Ramos (cell line): ENCODE results near the gene LYL1.

ENCODE experiments used
- in situ Hi-C: fragments of 300-500 bp; cut with MboI; formaldehyde crosslinking; loops from one replicate; pipeline ENCODE4 v1.14.3; 2022; ENCODE audit warnings: low sequenced_read_pairs; ENCODE audit not compliant: unreplicated experiment

LYL1 gene

GRCh38 chr19:13110099-13110610 lies 7.5 kb upstream of the LYL1 start:
- in situ Hi-C loops, result no loop called here

- in situ Hi-C loops, result loop anchor here (5.0 kb wide), 1 partner anchor 43 kb away; the partner anchor contains the start of genes IER2 and STX10
Observed at GRCh38 chr19:13109361-13110098, 6.9 kb upstream of the LYL1 start.

DNA sequence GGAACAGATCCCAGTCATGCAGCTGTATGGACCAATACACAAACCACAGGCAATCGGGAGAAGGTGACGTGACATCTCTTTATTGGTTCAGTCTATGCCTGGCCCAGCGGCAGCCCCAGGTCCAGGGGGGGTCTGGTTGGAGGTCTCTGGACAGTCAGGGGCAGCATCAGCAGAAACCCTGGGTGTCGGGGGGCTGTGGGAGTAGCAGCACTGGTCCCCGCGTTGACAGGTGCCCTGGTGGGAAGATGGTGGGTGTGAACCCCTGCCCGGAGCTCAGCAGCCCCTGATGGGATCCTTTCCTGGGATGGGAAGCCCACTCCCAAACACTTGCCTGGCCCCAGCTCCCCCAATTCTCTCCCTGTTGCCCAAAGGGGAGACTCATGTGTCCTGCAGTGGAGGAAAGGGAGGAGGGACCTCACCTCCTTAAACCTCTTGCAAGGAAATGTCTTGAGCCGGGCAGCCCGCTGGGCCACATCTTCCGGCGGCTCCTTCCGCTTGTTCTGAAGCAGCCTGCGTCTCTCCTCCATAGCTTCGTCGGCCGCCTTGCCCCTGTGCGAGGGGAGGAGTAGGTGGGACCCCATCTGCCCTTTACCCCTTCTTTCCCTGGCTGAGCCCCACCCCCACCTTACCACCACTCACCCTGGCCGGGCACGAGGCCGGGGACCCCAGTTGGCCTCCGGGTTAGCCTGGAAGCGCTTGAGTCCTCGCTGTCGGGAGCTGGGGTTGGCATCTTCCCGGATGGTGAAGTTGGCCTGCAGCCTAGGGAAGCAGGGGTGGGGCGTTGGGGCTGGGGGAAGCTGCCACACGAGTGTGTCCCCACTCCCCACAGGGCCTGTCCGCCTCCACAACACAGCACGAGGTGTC lies 2.4 kb upstream of the LYL1 start:
- in situ Hi-C loops, result loop anchor here (5.0 kb wide), 1 partner anchor 47 kb away; the partner anchor contains the start of genes IER2 and STX10

DNA sequence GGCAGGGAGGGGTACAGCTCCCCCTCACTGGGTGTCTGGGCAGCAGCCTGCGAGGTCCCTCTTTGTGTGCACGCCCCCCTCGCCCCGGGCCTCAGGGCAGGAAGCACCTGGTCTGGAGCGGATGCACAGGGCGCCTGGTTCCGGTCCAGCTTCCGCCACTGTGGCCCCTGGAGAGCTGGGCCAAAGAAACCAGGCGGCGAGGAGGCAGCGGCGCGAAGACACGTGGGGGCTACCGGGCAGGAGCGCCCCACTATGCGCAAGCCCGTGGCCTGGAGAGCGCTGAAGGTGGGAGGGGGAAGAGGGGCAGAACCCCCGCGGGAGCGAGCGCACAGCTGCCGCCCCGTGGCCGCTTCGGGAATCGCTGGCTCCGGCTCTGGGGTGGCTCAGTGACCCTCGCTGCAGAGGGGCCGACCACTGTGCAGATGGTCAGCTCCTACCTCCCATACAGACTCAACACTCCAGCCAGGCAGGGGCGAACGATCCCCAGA lies 1.7 kb upstream of the LYL1 start:
- in situ Hi-C loops, result no loop called here

GRCh38 chr19:13103581-13104359 lies 1.1 kb upstream of the LYL1 start:
- in situ Hi-C loops, result no loop called here

DNA sequence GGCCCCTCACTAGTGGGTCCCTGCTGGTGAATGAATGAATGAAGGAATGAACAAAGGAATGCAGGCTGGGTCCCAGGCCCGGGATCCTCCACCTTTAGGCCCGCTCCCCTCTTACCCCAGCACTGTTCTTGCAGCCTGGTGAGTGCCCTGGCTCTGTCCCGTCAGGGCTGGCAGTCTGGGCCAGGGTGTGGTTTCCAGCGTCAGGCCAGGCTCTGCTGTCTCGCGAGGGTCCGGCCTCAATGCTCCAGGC lies 317 bp downstream of the LYL1 start:
- in situ Hi-C loops, result no loop called here

DNA sequence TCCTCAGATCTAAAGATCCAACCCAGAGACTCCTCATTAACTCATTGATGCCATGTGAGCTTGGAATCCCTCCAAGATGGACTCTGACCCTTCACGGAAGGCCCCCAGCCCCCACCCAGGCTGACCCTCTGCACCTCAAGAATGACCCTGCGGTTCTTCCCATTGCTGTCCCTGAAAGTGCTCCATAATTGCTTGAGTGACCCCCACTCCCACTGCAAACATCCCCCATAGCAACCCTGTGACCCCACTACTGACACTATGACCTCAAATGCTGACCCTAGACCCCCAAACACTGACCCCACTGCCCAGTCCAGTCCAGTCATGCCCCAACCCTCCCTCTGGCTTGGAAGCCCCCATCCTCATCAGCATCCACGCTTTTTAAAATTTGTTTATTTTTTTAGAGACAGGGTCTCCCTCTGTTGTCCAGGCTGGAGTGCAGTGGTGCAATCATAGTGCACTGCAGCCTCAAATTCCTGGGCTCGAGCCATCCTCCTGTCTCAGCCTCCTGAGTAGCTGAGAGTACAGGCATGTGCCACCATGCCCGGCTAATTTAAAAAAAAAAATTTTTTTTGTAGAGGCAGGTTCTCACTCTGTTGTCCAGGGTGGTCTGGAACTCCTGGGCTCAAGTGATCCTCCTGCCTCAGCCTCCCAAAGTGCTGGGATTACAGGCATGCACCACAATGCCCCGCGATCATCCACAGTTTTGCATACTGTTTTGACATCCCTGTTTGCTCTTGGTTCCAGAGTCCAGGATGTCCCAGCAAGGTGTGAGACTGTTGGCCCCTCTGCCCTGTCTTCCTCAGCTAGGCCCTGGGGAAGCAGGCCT lies 855 bp downstream of the LYL1 start:
- in situ Hi-C loops, result no loop called here

GRCh38 chr19:13100841-13101589 lies 1.6 kb downstream of the LYL1 start:
- in situ Hi-C loops, result no loop called here

DNA sequence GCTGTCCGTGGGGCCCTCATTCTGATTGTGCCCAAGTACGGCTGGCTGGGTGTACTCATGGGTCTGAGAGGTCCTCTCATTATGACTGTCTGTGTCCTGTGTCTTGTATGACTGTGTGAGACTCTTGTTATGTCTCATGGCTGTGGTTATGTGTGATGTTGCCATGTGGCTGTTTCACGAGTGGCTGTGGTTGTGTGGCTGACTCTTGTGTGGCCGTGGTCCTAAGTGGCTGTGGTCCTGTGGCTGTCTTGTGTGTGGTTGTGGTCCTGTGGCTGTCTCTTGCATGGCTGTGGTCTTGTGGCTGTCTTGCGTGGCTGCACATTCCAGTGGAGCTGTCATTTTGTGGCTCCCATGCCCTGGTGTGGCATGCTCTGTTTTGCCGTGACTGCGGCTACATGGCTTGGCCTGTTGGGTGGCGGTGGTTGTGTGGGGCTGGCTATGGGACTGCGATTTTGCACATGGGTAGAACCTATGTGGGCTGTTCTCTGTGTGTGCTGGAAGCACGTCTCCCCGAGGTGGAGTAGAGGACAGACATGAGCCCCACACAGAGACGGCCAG lies 2.5 kb downstream of the LYL1 start:
- in situ Hi-C loops, result no loop called here

GRCh38 chr19:13099073-13099999 lies 3.3 kb downstream of the LYL1 start:
- in situ Hi-C loops, result no loop called here

DNA sequence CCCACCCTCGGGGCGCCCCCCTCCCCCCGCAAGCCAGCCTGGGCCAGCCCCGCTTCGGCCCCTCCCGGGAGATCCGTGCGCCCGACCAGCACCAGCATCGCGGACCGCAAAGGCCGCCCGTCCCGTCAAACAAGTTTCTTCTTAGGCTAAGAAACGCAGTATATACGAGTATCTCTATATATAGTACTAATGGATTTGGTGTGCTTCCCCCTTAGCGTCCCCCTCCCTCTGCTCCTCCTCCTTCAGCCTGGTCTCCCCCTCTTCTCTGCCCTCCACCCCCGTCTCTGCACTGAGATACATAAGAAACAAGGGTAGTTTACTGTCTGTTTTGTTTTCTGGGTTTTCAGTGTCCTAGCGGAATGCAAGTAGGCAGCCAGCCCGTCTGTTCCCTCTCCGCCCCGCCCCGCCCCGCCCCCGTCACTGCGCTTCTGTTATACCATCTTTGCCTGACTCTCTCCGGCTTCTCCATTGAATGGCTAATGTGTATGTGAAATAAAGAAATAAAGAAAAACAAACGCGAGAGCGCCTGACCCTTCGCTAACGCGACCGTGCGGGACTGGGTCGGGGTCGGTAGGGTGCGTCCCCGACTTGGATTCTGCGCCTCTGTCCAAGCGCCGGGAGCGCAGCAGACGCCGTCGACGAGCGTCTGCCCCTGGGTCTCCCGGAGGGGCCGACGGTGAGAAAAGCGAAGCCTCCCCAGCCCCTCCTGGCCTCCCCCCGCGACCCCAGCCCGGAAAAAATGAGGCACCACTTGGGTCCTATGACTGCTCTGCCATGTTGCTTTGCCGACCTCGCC lies 4.2 kb downstream of the LYL1 start:
- in situ Hi-C loops, result no loop called here

GRCh38 chr19:13097463-13098258 lies 5.0 kb downstream of the LYL1 start:
- in situ Hi-C loops, result no loop called here

GRCh38 chr19:13097033-13097462 lies 5.6 kb downstream of the LYL1 start:
- in situ Hi-C loops, result no loop called here

GRCh38 chr19:13095934-13096927 lies 6.4 kb downstream of the LYL1 start:
- in situ Hi-C loops, result no loop called here

DNA sequence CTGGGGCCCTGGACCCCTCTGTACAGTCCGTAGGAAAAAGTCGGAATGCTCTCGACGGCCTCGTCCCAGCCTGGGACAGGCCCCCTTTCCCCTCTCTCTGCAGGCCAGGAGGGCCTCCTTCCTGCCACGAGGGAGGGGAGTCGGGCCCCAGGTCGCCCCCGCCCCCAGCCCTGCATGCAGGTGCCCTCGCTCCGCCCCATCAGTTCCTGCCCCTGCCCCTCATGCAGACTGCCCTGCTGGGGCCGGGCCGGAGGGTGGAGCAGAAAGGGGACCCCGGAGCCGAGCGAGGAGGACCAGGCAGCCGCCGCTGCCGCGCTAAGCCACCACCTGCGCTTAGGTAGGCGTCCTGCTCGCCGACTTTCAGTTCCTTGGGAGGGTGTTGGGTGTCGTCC lies 7.3 kb downstream of the LYL1 start:
- in situ Hi-C loops, result no loop called here
